Adrenal gland (tissue), 12 donors: ENCODE results near the gene SMIM44. TPM values are rescaled to one million over a fixed set of nuclear protein-coding genes. Genes with fewer than 3 reads are reported as not detected.

Source experiments
- DNase-seq, 7 donors: peaks; one replicate each; pipeline ENCODE4 v3.0.0-alpha.2; 2019 to 2020
- H3K27ac ChIP-seq, 5 donors: fragments of 200-600 bp; sonication (generic) in 4 of 5; 1 replicate in 3 of 5; 2 replicates in 2 of 5; pipeline versions ENCODE4 v1.5.1 to v1.8.0; 2016 to 2020; ENCODE audit warnings: mild to moderate bottlenecking in 1 of 5
- H3K27me3 ChIP-seq: fragments of 200-600 bp; 2 replicates; pipeline ENCODE4 v1.8.0; 2021
- H3K36me3 ChIP-seq, 2 donors: fragments of 200-600 bp; replicated peaks in 1 of 2; 1 replicate in 1 of 2; 2 replicates in 1 of 2; pipeline versions ENCODE4 v1.5.1 to v1.8.0; 2018 to 2022
- H3K4me1 ChIP-seq, 2 donors: fragments of 200-600 bp; replicated peaks in 1 of 2; 1 replicate in 1 of 2; 2 replicates in 1 of 2; pipeline versions ENCODE4 v1.5.1 to v1.8.0; 2018 to 2021
- H3K4me3 ChIP-seq, 4 donors: fragments of 200-600 bp; sonication (generic) in 3 of 4; one replicate each; pipeline ENCODE4 v1.5.1; 2016 to 2018
- H3K9me3 ChIP-seq, 3 donors: fragments of 200-600 bp; sonication (generic) in 1 of 3; replicated peaks in 1 of 3; 1 replicate in 2 of 3; 2 replicates in 1 of 3; pipeline versions ENCODE4 v1.5.1 to v1.8.0; 2016 to 2021
- CTCF ChIP-seq, 6 experiments: fragments of 450-650 bp in 4 of 6; fragments of 200-600 bp in 2 of 6; sonication (generic) in 1 of 6; IDR thresholded peaks; 1 replicate in 5 of 6; 2 replicates in 1 of 6; pipeline versions ENCODE4 v1.5.1 to v1.8.0; 2016 to 2021; ENCODE audit warnings: antibody characterized with exemption in 6 of 6, mild to moderate bottlenecking in 2 of 6, moderate library complexity in 1 of 6
- POLR2A ChIP-seq, 2 donors: fragments of 450-650 bp; IDR thresholded peaks; one replicate each; pipeline ENCODE4 v1.6.1; 2017; ENCODE audit warnings: antibody characterized with exemption in 2 of 2, mild to moderate bottlenecking in 2 of 2, moderate library complexity in 1 of 2
- WGBS, 4 donors: extraction: QIAGEN DNeasy Blood & Tissue Kit in 2 of 4; methylation state at CpG; one replicate each; pipeline versions ENCODE4 v1.1.5 to v1.1.7; 2013 to 2017; 5-methylcytosine and 5-hydroxymethylcytosine counted together
- intact Hi-C, 2 donors: fragments of 100-400 bp; cut with DNase I; formaldehyde crosslinking; loops; one replicate each; pipeline versions ENCODE4 v1.14.1 to v1.15.0; 2022 to 2023
- polyA plus RNA-seq, 3 donors: library from polyadenylated mRNA; stranded (reverse); fragments of 200-250 nt in 2 of 3; fragments of 350-450 nt in 1 of 3; fragmentation: Illumina TruSeq in 1 of 3; extraction: RNeasy Lipid Tissue Mini Kit (QIAGEN cat#74804) in 1 of 3; gene quantifications; one replicate each; pipeline ENCODE4 v1.2.3, GENCODE V29; 2013 to 2014
- total RNA-seq, 9 donors: library from RNA; depleted of rRNA in 4 of 9; stranded (reverse); fragments of >200 nt in 4 of 9; fragments of 120-200 nt in 1 of 9; fragmentation: NEBNext Ultra II Directional in 1 of 9; extraction: Animal tissue kit (Norgen Biotek cat#: 25700) in 1 of 9; gene quantifications; one replicate each; pipeline versions ENCODE4 v1.1.0 to v1.2.4, GENCODE V29; 2013 to 2023
- donor health status: healthy with polysubstance abuse.
- donor health status: Bipolar disorder and iron deficiency.
- donor health status: DM: yes; HTN: yes; CAD: no.
- donor health status: DM: no; HTN: no; CAD: no.
- donor health status: DM: no; HTN: no; CAD: no.
- donor health status: DM: yes; HTN: yes; CAD: no.

SMIM44 gene
- total and polyA plus RNA-seq, 12 donors, result not detected

- H3K4me1 ChIP-seq, result peaks cover 17 to 36% of the 10 kb centered on the region in 2 donors
- 85 to 90% (median 88%) methylated on average over 5 to 40 of the region's 40 CpGs for WGBS, 4 donors
- peak overlapping the region in 2 of 5 donors; percentile 72 to 78 for H3K27ac ChIP-seq
- H3K36me3 ChIP-seq, result peaks cover 0 to 40% of the 10 kb centered on the region in 2 donors
- H3K27me3 ChIP-seq, result no peaks in the 10 kb centered on the region
- intact Hi-C loops, result no loop called here
- TF ChIP-seq CTCF (IDR thresholded peaks at IDR 0.05) (no peak), POLR2A (IDR thresholded peaks at IDR 0.05) (no peak)
- DNase-seq, result no peak
- H3K4me3 ChIP-seq, result no peak overlapping the region
- no peaks in the 10 kb centered on the region for H3K9me3 ChIP-seq
Observed at GRCh38 chr19:3522421-3523360, 39.5 kb upstream of the SMIM44 start.

- no peak for DNase-seq
- Histone ChIP-seq H3K27ac (peak overlapping the region in 1 of 5 donors; percentile 13), H3K27me3 (no peaks in the 10 kb centered on the region), H3K4me3 (no peak overlapping the region), H3K36me3 (peaks cover 0 to 24% of the 10 kb centered on the region in 2 donors), H3K9me3 (no peaks in the 10 kb centered on the region), H3K4me1 (peaks cover 23 to 46% of the 10 kb centered on the region in 2 donors)
- WGBS, 4 donors, result 86 to 95% (median 90%) methylated on average over 7 of the region's 7 CpGs
- TF ChIP-seq POLR2A (IDR thresholded peaks at IDR 0.05) (no peak), CTCF (IDR thresholded peaks at IDR 0.05) (no peak)
- intact Hi-C loops, result no loop called here
Observed at GRCh38 chr19:3521104-3521445, 37.8 kb upstream of the SMIM44 start.

- Histone ChIP-seq H3K27ac (peak overlapping the region in 1 of 5 donors; percentile 13), H3K36me3 (peaks cover 0 to 18% of the 10 kb centered on the region in 2 donors), H3K4me1 (peaks cover 23 to 46% of the 10 kb centered on the region in 2 donors), H3K4me3 (no peak overlapping the region), H3K27me3 (no peaks in the 10 kb centered on the region), H3K9me3 (no peaks in the 10 kb centered on the region)
- peak in 3 of 7 donors; percentile 20 to 86 (median 33) for DNase-seq
- intact Hi-C loops, result no loop called here
- 88 to 90% (median 89%) methylated on average over 21 to 37 of the region's 37 CpGs for WGBS, 4 donors
- TF ChIP-seq POLR2A (IDR thresholded peaks at IDR 0.05) (no peak), CTCF (IDR thresholded peaks at IDR 0.05) (no peak)
Observed at GRCh38 chr19:3520166-3521103, 37.2 kb upstream of the SMIM44 start.

GRCh38 chr19:3519126-3519525 lies 35.9 kb upstream of the SMIM44 start:
- Histone ChIP-seq H3K27me3 (no peaks in the 10 kb centered on the region), H3K4me3 (no peak overlapping the region), H3K9me3 (no peaks in the 10 kb centered on the region), H3K4me1 (peaks cover 18 to 36% of the 10 kb centered on the region in 2 donors), H3K27ac (no peak overlapping the region), H3K36me3 (peaks cover 0 to 14% of the 10 kb centered on the region in 2 donors)
- 83 to 88% (median 86%) methylated on average over 1 to 18 of the region's 18 CpGs for WGBS, 4 donors
- intact Hi-C loops, result no loop called here
- TF ChIP-seq POLR2A (IDR thresholded peaks at IDR 0.05) (no peak), CTCF (IDR thresholded peaks at IDR 0.05) (no peak)
- DNase-seq, result no peak
